ENCODE measurements around the gene DYNLT2B.

The DYNLT2B gene

DNA sequence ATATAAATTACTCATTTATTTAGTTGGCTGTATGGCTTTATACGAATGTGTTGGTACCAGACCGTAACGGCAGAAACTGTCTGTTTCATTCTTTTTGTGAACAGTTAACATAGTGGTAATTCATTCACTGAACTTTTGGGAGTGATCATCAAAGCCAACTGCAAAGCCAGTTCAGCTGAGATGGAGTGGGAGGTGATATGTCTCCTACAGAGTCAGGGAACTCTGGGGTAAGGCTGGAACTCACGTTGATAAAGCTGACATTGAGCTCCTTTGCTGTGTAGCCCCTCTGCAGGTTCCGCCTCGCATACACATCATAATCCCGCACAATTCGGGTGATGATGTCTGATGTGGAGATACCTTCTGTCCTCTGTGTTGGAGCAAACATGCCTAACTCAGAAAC, 76.3 kb downstream of the DYNLT2B start:
- H3K4me3 ChIP-seq (ENCODE audit: low read depth, low read length), result no peak overlapping the region
- no peak for TF ChIP-seq CTCF (IDR thresholded peaks at IDR 0.05; ENCODE audit: low read depth, low read length)
